GM19025 (cell line): ENCODE measurements around the gene IGSF9.
A peak's percentile ranks its signal among the peaks of the same experiment; 100 is the strongest.
"Not testable (repeated sequence)": the region's sequence is repeated elsewhere in the genome, so short reads cannot be mapped to it uniquely, and the experiment has no call there.

Experiments
- ATAC-seq: cut with Tn5 transposase; IDR thresholded peaks from one replicate; pipeline ENCODE4 v1.9.1; 2021; ENCODE audit warnings: mild to moderate bottlenecking, low read depth, moderate library complexity; ENCODE audit not compliant: unreplicated experiment

IGSF9 gene

GRCh38 chr1:159921700-159922504 lies 23.5 kb downstream of the IGSF9 start:
- ATAC-seq, result no peak

DNA sequence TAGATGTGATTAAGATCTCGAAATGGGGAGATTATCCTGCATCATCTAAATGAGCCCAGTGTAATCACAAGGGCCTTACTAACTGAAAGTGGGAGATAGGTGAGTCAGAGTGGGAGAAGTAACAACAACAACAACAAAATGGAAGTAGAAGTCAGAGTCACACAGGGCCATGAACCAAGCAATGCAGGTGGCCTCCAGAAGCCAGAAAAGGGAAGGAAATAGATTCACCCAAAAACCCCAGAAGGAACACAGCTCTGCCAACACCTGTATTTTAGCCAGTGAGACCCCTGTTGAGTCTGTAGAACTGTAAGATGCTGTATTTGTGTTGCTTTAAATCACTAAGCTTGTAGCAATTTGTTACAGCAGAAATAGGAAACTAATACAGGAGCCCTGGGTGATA lies 24.2 kb downstream of the IGSF9 start:
- ATAC-seq, result peak; percentile 16

DNA sequence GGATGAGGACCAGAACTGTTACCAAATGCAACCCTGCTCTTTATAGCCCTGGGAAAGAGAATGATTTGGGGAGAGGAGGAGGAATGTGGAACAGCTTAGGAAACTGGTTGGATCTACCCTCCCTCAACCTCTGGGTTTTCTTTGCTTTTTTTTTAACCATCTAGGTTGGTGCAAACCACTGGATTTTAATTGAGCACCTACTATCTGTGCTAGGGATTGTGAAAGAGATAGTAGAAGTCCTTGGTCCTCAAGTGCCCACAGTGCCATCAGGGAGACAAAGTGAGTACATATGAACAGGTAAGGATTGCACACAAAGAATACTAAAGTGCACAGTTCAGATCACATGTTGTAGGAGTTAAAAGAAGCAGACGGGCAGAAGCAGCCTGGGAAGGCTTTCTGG lies 24.8 kb downstream of the IGSF9 start:
- ATAC-seq, result no peak

DNA sequence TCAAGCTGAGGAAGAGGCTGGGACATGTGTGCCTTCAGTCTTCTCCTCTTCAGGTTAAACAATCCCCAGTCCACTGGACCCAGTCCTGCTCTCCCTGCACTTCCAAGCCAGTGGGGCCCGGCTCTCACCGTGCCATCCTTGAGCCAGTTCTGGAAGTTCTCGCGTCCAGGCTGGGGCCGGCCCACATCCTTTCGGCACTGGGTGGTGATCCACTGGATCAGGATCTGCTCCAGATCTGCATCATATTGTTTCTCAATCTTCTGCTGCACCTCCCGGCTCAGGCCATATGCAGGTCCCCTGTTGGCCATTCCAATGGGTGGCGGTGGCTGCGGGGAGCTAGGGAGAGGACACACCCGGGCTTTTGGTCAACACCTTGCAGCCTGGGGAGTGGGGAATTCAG lies 25.2 kb downstream of the IGSF9 start:
- ATAC-seq, result no peak

- no peak for ATAC-seq
Observed at GRCh38 chr1:159919236-159919865, 26.1 kb downstream of the IGSF9 start.

DNA sequence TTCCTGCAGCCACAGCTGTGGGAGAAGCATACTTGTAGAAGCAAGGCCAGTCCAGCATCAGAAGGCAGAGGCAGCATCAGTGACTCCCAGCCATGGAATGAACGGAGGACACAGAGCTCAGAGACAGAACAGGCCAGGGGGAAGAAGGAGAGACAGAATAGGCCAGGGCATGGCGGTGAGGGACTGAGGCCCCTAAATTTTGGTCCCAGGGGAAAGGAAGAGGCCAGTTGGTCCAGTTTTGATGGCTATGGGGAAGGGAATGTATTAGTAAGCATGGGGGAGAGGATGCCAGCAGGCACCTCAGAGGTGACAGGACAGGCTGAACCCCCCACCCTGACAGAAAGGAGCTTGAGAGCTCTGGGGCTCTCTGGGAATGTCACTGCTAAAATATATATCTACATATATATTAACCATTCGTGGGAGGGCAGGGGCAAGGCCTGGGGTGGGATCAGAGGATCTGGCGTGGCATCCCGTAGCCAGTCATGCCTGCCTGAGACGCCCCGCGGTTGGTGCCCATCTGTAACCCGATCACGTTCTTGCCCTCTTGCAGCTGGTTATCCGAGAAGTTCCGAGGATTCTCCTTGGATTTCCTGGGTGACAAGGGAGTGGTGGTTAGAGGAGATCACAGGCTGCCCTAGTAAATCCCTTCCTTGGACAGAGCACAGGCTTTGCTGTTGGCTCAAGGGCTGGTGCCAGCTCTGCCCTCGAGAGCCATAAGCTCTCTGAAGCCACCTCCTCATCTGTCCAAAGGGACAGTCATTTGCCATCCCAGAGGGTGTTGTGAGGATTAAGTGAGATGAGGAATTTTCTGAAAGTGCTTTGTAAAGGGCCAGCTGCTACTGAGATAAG lies 26.8 kb downstream of the IGSF9 start:
- no peak for ATAC-seq

DNA sequence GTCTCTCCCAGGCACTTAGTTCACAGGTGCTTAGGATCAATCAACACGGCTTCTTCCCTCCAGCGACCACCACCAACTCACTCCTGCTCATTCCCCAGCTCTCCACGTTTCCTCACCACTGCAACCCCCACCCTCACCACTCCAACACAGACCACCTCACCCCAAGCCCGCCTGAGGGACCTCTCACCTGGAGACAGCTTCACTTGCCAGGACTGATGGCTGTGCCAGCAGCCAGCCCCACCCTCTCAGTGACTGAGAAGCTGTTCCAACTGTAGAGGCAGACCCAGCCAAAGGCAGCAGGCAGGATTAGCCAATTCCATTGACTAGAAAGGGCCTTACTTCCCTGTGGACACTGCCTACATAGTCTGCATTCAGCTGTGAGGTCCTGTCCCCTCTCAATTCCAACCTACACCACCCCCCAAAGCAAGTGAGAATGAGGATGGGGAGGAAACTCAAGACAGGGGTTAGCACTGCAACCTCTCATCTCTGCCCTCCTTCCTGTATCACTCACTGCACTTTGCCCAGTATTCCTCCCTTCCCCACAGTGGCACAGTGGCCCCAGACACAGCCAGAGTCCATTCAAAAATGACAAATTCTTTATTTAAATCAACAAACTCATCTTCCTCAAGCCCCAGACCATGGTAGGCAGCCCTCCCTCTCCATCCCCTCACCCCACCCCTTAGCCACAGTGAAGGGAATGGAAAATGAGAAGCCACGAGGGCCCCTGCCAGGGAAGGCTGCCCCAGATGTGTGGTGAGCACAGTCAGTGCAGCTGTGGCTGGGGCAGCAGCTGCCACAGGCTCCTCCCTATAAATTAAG lies 27.7 kb downstream of the IGSF9 start:
- ATAC-seq, result no peak

DNA sequence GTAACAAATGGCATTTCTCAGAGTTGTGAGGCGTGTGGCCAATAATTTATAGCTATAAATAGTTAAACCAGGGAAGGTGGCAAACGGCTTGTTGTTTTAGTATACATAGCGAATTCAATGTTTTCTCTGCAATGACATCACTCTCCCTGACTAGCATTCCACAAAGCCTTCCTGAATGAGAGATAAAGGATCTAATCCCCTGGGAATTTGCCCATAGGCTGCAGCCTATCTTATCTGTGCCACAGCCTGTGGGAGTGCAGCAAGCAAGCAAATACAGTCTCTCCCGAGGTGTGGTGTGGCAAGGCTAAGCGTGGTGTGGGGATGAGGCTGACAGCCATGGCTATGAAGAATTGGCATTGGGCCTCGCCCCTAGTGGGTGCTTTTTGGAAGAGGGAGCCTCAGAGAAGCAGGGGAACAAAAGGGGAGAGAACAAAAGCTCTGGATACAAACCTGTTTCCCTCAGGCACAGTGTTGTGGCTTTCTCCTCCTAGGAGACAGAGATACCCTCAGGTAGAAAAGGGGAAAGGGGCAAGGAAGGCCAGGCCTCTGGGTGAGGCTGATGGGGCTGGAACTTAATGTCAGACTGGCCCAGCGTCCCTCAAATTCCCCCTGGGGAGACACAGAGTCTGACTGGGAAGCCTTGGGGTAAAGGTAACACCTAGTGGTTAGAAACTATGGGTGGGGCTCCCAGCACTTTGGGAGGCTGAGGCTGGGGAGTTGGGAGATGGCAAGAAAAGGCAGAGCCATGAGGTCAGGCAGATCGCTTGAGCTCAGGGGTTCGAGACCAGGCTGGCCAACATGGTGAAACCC lies 29.0 kb downstream of the IGSF9 start:
- ATAC-seq, result no peak

DNA sequence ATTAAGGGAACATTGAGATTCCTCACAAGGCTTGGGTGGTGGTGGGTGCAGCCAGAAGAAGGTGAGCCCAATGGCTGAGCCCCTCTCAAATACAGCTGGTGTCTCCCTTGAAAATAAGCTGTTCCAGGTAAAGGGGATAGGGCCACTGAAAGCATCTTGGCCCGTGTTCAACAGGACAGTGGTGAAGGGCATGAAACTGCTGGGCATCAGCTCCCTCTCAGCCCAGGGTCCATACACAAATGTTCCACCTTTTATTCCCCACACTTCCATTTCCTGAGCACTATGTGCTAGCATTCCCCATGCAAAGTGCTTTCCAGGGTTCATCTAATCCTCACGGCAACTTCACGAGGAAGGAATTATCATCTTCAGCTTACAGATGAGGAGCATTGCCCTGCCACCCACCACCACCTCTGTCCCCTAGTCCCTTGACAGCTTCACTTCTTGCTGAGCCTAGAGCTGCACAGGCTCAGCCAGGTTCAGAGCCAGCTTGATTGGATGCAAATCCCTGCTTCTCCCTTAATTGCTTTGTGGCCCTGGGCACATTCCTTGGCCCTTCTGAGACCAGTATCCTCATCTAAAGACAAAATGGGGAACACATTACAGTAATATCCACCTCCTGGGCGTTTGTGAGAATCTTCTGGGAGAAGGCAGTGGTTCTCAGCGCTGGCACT lies 29.7 kb downstream of the IGSF9 start:
- ATAC-seq, result no peak

GRCh38 chr1:159914252-159915018 lies 31.0 kb downstream of the IGSF9 start:
- ATAC-seq, result no peak

DNA sequence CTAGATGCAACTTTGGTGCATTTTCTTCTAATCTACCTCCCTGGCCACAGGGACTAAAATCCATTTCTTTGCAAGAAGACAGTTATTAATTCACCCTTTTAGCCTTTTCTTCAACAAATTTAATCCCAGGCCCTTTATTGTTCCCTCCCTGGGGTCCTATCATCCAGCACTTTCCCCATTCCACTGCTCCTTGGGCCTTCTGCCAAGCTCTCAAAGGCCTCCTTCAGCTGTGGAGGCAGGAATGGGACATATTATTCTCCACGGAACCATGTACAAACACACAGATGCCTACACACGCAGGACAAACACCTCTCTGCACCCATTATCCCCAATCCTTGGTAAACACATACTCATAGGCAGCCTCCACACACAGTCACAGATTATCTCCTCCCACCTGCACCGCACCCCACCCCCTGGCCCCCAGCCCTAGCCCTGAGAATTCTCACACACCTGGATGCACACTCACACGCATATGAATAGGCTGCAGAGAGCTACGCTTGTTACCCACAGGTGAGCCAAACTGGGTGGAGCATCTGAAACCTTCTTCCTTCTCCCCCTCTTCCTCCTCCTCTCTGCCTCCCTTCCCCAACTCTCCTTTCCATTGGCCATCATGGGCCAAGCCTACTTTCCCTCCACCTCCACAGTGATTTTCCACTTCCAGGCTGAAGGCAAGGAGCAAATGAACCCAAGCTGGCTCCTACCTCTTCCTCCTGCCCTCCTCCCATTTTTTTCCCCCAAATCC lies 31.8 kb downstream of the IGSF9 start:
- ATAC-seq, result no peak

DNA sequence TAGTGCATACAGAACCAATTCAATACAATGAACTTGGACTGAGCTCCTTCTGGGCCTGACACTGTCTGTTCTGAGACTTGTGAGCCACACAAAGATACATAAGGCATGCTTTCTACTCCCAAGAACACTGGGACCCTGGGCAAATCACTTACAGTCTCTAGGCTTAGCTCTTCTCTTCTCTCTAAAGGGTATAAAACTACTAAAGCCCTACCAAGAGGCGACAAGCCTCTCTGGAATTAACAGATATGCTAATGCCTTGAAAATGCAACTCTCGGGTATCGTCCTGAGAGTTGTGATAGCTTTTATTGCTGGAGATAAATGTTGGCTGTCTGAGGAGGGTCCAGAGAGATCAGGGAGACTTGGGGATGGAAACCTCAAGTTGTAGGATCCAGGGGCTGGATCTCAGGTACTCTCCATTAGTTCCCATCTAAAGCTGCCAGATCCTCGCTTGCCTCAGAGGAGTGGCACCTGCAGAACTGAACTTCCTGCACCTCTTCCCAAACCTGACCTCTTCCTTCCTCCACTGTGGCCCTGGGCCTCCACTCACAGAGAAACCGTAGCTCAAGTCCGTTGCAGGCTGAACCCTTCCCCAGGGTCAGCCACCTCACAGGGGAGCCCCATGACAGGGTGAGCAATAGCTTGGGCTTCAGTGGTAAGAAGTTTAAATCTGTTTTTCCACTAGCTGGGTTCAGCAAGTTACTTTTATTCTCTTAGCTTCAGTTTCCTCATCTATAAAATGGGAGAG lies 33.9 kb downstream of the IGSF9 start:
- ATAC-seq, result no peak

DNA sequence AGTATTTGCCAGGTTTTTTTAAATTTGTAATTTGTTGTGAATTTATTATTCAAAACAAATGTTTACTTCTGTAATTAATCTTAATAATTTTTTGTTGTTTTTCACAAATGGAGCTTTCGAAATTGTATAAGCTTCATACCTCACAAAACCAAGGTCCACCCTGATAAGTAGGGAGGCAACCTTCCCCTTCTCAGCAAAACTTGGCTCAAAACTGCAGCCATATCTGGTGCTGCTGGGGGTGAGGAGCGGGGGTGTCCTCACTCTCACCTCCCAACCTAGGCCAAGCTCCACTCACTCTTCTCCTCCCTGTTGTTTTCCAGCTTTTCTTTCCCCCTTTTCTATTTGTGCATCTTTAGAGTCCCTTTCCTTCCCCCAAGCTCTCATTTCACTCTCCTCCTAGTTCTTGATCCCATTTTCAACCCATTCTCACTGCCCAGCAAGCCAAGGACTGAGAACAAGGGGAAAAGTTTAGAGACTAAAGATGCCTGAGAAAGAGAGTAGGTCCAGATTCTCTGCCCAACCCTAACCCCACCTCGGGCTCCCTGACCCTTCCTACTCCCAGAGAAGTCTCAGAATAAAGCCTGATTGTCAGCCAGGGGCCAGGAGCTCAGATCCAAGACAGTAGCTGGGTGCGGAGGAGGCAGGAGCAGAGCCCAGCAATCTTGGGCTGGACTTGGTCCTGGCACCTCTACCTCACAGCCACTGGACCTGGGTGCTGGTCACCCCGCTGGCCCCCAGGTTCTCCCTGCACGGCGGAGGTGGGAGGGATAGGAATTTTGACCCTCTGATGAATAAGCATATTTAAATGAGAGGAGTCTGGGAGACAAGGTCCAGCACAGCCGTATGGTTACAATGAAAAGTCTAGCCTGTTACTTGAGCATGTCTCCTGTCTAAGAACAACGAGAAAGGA lies 37.1 kb downstream of the IGSF9 start:
- no peak for ATAC-seq

DNA sequence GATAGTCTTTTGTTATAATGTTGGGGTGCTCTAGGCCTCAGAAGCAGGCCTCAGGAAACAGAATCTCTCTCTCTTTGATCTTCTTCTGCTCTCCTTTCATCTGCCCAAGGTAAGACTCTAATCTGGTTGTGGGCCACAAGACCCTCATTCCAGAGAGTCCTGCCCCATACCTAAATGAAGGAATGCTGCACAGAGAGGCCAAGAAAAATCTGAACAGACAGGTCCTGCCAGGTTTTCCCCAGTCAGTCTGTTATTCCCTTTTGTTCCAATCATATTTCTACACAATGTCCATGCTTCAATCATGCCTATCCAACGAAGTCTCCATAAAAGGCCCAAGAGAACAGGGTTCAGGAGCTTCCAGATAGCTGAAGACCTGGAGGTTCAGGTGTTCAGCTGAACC lies 38.5 kb downstream of the IGSF9 start:
- no peak for ATAC-seq

DNA sequence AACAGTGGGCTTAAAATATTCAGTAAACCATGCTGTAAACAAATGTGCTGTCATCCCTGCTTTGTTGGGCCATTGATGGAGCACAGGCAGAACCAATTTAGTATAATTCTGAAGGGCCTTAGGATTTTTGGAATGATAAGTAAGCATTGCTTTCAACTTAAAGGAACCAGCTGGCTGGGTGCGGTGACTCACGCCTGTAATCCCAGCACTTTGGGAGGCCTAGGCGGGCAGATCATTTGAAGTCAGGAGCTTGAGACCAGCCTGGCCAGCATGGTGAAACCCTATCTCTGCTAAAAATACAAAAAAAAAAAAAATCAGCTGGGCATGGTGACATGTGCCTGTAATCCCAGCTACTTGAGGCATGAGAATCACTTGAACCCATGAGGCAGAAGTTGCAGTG lies 41.4 kb downstream of the IGSF9 start:
- not testable (repeated sequence) for ATAC-seq

- ATAC-seq, result no peak
Observed at GRCh38 chr1:159902541-159902940, 42.9 kb downstream of the IGSF9 start.
